NT2/D1 (cell line): Measurements from ENCODE around the gene JARID2.

ENCODE experiments used
- DNase-seq: peaks from one replicate; pipeline ENCODE4 v3.0.0-alpha.2; 2011; ENCODE audit warnings: low read depth, low spot score
- H3K27me3 ChIP-seq: 2 replicates; pipeline ENCODE4 v1.6.0; 2011; ENCODE audit warnings: mild to moderate bottlenecking; ENCODE audit not compliant: insufficient read length, insufficient read depth
- H3K36me3 ChIP-seq: 2 replicates; pipeline ENCODE4 v1.6.1; 2011; ENCODE audit warnings: mild to moderate bottlenecking, low read length, mixed read lengths; ENCODE audit not compliant: insufficient read depth, insufficient read length
- H3K4me1 ChIP-seq: 2 replicates; pipeline ENCODE4 v1.5.1; 2011; ENCODE audit not compliant: insufficient read depth, insufficient read length
- H3K4me3 ChIP-seq: 2 replicates; pipeline ENCODE4 v1.5.1; 2011; ENCODE audit warnings: low read depth; ENCODE audit not compliant: insufficient read length
- H3K9ac ChIP-seq: 2 replicates; pipeline ENCODE4 v1.6.0; 2011; ENCODE audit warnings: low read depth; ENCODE audit not compliant: insufficient read length
- H3K9me3 ChIP-seq: 2 replicates; pipeline ENCODE4 v1.5.1; 2011; ENCODE audit warnings: mild to moderate bottlenecking, low read length; ENCODE audit not compliant: insufficient read depth
- SUZ12 ChIP-seq: IDR thresholded peaks from 2 replicates; pipeline ENCODE4 v1.6.1; 2011; ENCODE audit not compliant: insufficient read length, insufficient read depth; ENCODE audit errors: extremely low read depth
- YY1 ChIP-seq: IDR thresholded peaks from 2 replicates; pipeline ENCODE4 v1.6.1; 2011; ENCODE audit not compliant: insufficient read length, insufficient read depth
- ZNF274 ChIP-seq: IDR thresholded peaks from 2 replicates; pipeline ENCODE4 v1.6.1; 2011; ENCODE audit warnings: mild to moderate bottlenecking, low read depth, low read length

Gene JARID2

DNA sequence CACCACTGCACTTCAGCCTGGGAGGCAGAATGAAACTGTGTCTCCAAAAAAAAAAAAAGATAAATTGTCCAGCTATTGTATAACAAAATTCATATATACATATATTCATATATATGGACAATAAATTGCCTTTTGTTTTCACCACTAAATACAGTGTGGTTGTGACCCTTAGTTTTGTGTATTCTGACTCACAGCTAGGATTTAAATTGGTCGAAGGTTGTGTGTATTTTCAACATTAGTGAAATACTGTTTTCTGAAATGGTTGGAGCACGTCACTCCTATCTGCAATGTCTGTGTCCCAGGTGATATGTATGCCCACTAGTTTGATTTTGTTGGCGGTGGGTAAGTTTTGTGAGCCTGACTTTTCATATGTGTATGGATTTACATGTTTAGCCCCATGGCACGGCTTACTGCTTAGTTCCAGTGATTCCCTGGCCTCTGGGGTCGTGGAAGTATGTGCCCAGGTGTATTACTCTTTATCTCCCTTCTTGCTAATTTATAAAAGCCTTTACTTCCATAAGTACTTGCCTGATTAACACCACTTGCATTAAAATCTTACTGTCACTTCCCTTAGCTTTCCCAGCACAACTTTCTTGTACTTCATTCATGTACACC lies 33.3 kb downstream of the JARID2 start:
- Histone ChIP-seq H3K27me3 (no peaks in the 10 kb centered on the region), H3K4me1 (peaks cover 4% of the 10 kb centered on the region), H3K36me3 (no peaks in the 10 kb centered on the region), H3K4me3 (no peak overlapping the region), H3K9ac (no peak overlapping the region), H3K9me3 (no peaks in the 10 kb centered on the region)
- DNase-seq = no peak
- no peak for TF ChIP-seq SUZ12
- no peak for TF ChIP-seq ZNF274
- TF ChIP-seq YY1 = no peak

DNA sequence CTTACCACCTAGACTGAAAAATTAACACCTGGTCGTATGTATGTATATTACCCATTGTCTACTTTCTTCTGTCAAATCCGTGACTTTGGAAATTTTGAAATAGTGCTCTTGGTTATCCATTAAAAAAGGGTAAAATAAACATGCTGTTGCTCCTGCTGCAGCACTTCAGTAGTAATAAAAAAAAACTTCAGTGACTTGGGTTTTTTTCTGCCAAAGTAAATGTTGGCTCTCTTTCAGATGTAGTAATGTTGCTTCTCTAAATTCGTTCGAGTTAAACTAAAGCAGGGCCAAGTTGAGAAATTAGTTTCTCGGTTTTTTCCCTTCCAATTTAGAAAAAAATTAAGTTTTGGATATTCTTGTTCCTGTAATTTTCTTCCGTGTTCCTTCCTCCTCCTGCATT lies 34.2 kb downstream of the JARID2 start:
- no peak for TF ChIP-seq SUZ12
- Histone ChIP-seq H3K4me3 (no peak overlapping the region), H3K4me1 (peaks cover 4% of the 10 kb centered on the region), H3K9ac (no peak overlapping the region), H3K27me3 (no peaks in the 10 kb centered on the region), H3K36me3 (no peaks in the 10 kb centered on the region), H3K9me3 (no peaks in the 10 kb centered on the region)
- no peak for DNase-seq

GRCh38 chr6:15280961-15281360 lies 35.1 kb downstream of the JARID2 start:
- Histone ChIP-seq H3K27me3 (no peaks in the 10 kb centered on the region), H3K9me3 (no peaks in the 10 kb centered on the region), H3K4me1 (peaks cover 4% of the 10 kb centered on the region), H3K4me3 (no peak overlapping the region), H3K9ac (no peak overlapping the region), H3K36me3 (no peaks in the 10 kb centered on the region)
- TF ChIP-seq ZNF274 = no peak
- TF ChIP-seq YY1 = no peak
- no peak for TF ChIP-seq SUZ12
- DNase-seq = no peak

DNA sequence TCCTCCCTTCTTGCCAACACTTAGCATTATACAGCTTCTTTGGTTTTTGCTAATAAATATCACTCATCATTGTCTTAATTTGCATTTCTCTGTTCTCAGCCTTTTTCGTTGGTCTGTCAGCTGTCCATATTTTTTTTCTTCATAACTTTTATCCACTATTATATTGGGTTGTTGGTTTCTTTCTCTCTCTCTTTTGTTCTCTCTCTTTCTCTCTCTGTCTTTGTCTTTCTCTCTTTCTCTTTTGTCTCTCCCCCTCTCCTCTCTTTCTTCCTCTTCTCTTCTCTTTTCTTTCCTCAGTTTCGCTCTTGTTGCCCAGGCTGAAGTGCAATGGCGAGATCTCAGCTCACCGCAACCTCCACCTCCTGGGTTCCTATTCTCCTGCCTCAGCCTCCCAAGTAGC lies 36.5 kb downstream of the JARID2 start:
- Histone ChIP-seq H3K36me3 (no peaks in the 10 kb centered on the region), H3K4me3 (no peak overlapping the region), H3K9me3 (no peaks in the 10 kb centered on the region), H3K4me1 (no peaks in the 10 kb centered on the region), H3K27me3 (no peaks in the 10 kb centered on the region), H3K9ac (no peak overlapping the region)
- DNase-seq = no peak
- TF ChIP-seq SUZ12 = no peak
- no peak for TF ChIP-seq ZNF274
- no peak for TF ChIP-seq YY1

DNA sequence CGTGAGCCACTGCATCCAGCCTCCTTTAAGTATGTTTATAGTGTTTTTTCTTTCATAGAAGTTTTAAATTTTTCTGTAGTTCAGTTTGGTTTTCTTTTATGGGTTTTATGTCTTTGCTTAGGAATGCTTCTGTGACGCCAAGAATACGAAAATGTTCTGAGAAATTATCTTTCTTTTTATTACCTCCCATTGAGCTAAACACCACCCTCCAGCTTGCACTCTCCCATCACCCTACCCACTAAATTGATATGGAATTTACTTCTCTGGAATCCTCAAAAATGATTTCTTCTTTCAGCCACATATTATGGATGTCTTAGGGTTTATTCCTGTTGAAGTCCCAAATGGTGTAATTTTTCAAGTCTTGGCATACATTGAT lies 38.1 kb downstream of the JARID2 start:
- H3K9ac ChIP-seq = no peak overlapping the region
- TF ChIP-seq SUZ12 (no peak), YY1 (no peak), ZNF274 (no peak)
- DNase-seq = no peak
- no peaks in the 10 kb centered on the region for H3K27me3 ChIP-seq
- H3K9me3 ChIP-seq = no peaks in the 10 kb centered on the region
- no peak overlapping the region for H3K4me3 ChIP-seq
- H3K4me1 ChIP-seq = peaks cover 4% of the 10 kb centered on the region
- H3K36me3 ChIP-seq = peaks cover 3% of the 10 kb centered on the region

GRCh38 chr6:15284743-15285142 lies 38.9 kb downstream of the JARID2 start:
- Histone ChIP-seq H3K36me3 (peaks cover 3% of the 10 kb centered on the region), H3K27me3 (no peaks in the 10 kb centered on the region), H3K9ac (no peak overlapping the region), H3K4me1 (peaks cover 4% of the 10 kb centered on the region), H3K4me3 (no peak overlapping the region), H3K9me3 (no peaks in the 10 kb centered on the region)
- no peak for TF ChIP-seq ZNF274
- TF ChIP-seq YY1 = no peak
- no peak for TF ChIP-seq SUZ12
- no peak for DNase-seq

- no peak for DNase-seq
- peaks cover 3% of the 10 kb centered on the region for H3K36me3 ChIP-seq
Observed at GRCh38 chr6:15285682-15286294, 39.9 kb downstream of the JARID2 start.

More at GRCh38 chr6:15285682-15286294, 39.9 kb downstream of the JARID2 start:
- Histone ChIP-seq H3K9me3 (no peaks in the 10 kb centered on the region), H3K4me3 (no peak overlapping the region), H3K9ac (no peak overlapping the region), H3K4me1 (peaks cover 4% of the 10 kb centered on the region), H3K27me3 (no peaks in the 10 kb centered on the region)
- TF ChIP-seq YY1 (no peak), SUZ12 (no peak), ZNF274 (no peak)
